ENCODE data around the gene SNAP23.

- TF ChIP-seq YY1 (IDR thresholded peaks at IDR 0.05; ENCODE audit: insufficient read depth, insufficient read length), result no peak
- TF ChIP-seq ZNF274 (IDR thresholded peaks at IDR 0.05; ENCODE audit: low read depth, low read length), result no peak
- TF ChIP-seq SUZ12 (IDR thresholded peaks at IDR 0.05; ENCODE audit: extremely low read depth, insufficient read depth, insufficient read length), result no peak
Observed at GRCh38 chr15:42450425-42450790, 45.0 kb upstream of the SNAP23 start.

All from NT2/D1 (cell line).